GM23338 (cell line): ENCODE measurements around the gene PRR32.

ENCODE experiments used
- CREB1 ChIP-seq: fragments of 250-450 bp; sonication (Bioruptor Pico); IDR thresholded peaks from 2 replicates; pipeline ENCODE4 v1.5.0; 2020; ENCODE audit warnings: low read depth, mild to moderate bottlenecking, moderate library complexity
- EZH2 ChIP-seq: fragments of 200-600 bp; sonication (generic); IDR thresholded peaks from one replicate; pipeline ENCODE4 v1.8.0; 2017; ENCODE audit warnings: antibody characterized with exemption, mild to moderate bottlenecking, low read depth; ENCODE audit not compliant: unreplicated experiment
- EZH2phosphoT487 ChIP-seq: fragments of 200-600 bp; sonication (generic); IDR thresholded peaks from one replicate; pipeline ENCODE4 v1.8.1; 2018; ENCODE audit warnings: antibody characterized with exemption; ENCODE audit not compliant: unreplicated experiment
- JUNB ChIP-seq: IDR thresholded peaks from one replicate; pipeline ENCODE4 v1.6.1; 2016; ENCODE audit warnings: antibody characterized with exemption; ENCODE audit not compliant: unreplicated experiment
- NANOG ChIP-seq: IDR thresholded peaks from 2 replicates; pipeline ENCODE4 v1.6.1; 2016; ENCODE audit warnings: antibody characterized with exemption, borderline replicate concordance
- POLR2AphosphoS5 ChIP-seq: IDR thresholded peaks from 2 replicates; pipeline ENCODE4 v1.6.1; 2016; ENCODE audit warnings: antibody characterized with exemption, low read depth
- ZNF114 ChIP-seq: fragments of 250-450 bp; sonication (Bioruptor Pico); IDR thresholded peaks from 2 replicates; pipeline ENCODE4 v1.5.0; 2020; ENCODE audit warnings: mild to moderate bottlenecking, moderate library complexity
- TF ChIP-seq, protein P1 (sequence below), 2 experiments: fragments of 200-600 bp in 1 of 2; sonication (generic) in 1 of 2; conservative IDR thresholded peaks; 2 replicates each; pipeline versions ENCODE4 v1.5.1 to v1.6.1; 2016 to 2017; ENCODE audit warnings: antibody characterized with exemption in 2 of 2, low read depth in 2 of 2, mild to moderate bottlenecking in 2 of 2, moderate library complexity in 1 of 2
- TF ChIP-seq, protein P2 (sequence below): IDR thresholded peaks from one replicate; pipeline ENCODE4 v1.6.1; 2018; ENCODE audit warnings: antibody characterized with exemption; ENCODE audit not compliant: unreplicated experiment
- TF ChIP-seq, protein P3 (sequence below): IDR thresholded peaks from 2 replicates; pipeline ENCODE4 v1.6.1; 2016; ENCODE audit warnings: antibody characterized with exemption
- TF ChIP-seq, protein P4 (sequence below): fragments of 250-450 bp; sonication (Bioruptor Pico); IDR thresholded peaks from 2 replicates; pipeline ENCODE4 v1.5.0; 2020; ENCODE audit warnings: mild to moderate bottlenecking, moderate library complexity

DNA sequence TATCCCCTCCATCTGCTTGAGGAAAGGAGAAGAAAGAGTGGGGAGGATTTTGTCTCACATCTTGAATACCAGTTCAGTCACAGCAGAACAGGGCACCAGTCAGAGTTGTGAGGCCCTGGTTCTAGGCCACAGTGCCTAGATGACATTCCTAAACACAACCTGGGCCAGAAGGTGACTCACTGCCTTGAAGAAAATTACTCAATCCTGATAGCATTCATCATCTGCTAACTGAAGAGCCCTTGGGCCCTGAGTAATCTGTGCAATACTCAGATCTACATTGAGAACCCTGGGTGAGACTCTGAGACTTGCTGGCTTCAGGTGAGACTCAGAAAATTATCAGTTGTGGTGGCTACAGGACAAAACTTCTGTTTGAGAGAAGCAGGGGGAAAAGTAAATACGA, 20.5 kb upstream of the PRR32 start:
- TF ChIP-seq, protein P1, sequence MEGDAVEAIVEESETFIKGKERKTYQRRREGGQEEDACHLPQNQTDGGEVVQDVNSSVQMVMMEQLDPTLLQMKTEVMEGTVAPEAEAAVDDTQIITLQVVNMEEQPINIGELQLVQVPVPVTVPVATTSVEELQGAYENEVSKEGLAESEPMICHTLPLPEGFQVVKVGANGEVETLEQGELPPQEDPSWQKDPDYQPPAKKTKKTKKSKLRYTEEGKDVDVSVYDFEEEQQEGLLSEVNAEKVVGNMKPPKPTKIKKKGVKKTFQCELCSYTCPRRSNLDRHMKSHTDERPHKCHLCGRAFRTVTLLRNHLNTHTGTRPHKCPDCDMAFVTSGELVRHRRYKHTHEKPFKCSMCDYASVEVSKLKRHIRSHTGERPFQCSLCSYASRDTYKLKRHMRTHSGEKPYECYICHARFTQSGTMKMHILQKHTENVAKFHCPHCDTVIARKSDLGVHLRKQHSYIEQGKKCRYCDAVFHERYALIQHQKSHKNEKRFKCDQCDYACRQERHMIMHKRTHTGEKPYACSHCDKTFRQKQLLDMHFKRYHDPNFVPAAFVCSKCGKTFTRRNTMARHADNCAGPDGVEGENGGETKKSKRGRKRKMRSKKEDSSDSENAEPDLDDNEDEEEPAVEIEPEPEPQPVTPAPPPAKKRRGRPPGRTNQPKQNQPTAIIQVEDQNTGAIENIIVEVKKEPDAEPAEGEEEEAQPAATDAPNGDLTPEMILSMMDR (conservative IDR thresholded peaks at IDR 0.05; ENCODE audit: low read depth in 2 of 2), result no peak
- TF ChIP-seq EZH2phosphoT487, result no peak
- TF ChIP-seq JUNB, result no peak
- TF ChIP-seq POLR2AphosphoS5, result no peak
- no peak for TF ChIP-seq CREB1 (CRISPR knock-in tag)
- TF ChIP-seq, protein P2, sequence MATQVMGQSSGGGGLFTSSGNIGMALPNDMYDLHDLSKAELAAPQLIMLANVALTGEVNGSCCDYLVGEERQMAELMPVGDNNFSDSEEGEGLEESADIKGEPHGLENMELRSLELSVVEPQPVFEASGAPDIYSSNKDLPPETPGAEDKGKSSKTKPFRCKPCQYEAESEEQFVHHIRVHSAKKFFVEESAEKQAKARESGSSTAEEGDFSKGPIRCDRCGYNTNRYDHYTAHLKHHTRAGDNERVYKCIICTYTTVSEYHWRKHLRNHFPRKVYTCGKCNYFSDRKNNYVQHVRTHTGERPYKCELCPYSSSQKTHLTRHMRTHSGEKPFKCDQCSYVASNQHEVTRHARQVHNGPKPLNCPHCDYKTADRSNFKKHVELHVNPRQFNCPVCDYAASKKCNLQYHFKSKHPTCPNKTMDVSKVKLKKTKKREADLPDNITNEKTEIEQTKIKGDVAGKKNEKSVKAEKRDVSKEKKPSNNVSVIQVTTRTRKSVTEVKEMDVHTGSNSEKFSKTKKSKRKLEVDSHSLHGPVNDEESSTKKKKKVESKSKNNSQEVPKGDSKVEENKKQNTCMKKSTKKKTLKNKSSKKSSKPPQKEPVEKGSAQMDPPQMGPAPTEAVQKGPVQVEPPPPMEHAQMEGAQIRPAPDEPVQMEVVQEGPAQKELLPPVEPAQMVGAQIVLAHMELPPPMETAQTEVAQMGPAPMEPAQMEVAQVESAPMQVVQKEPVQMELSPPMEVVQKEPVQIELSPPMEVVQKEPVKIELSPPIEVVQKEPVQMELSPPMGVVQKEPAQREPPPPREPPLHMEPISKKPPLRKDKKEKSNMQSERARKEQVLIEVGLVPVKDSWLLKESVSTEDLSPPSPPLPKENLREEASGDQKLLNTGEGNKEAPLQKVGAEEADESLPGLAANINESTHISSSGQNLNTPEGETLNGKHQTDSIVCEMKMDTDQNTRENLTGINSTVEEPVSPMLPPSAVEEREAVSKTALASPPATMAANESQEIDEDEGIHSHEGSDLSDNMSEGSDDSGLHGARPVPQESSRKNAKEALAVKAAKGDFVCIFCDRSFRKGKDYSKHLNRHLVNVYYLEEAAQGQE, result no peak
- TF ChIP-seq ZNF114, result no peak
- TF ChIP-seq EZH2, result no peak
- TF ChIP-seq, protein P3, sequence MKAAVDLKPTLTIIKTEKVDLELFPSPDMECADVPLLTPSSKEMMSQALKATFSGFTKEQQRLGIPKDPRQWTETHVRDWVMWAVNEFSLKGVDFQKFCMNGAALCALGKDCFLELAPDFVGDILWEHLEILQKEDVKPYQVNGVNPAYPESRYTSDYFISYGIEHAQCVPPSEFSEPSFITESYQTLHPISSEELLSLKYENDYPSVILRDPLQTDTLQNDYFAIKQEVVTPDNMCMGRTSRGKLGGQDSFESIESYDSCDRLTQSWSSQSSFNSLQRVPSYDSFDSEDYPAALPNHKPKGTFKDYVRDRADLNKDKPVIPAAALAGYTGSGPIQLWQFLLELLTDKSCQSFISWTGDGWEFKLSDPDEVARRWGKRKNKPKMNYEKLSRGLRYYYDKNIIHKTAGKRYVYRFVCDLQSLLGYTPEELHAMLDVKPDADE, result no peak
- TF ChIP-seq NANOG, result no peak
- TF ChIP-seq, protein P4, sequence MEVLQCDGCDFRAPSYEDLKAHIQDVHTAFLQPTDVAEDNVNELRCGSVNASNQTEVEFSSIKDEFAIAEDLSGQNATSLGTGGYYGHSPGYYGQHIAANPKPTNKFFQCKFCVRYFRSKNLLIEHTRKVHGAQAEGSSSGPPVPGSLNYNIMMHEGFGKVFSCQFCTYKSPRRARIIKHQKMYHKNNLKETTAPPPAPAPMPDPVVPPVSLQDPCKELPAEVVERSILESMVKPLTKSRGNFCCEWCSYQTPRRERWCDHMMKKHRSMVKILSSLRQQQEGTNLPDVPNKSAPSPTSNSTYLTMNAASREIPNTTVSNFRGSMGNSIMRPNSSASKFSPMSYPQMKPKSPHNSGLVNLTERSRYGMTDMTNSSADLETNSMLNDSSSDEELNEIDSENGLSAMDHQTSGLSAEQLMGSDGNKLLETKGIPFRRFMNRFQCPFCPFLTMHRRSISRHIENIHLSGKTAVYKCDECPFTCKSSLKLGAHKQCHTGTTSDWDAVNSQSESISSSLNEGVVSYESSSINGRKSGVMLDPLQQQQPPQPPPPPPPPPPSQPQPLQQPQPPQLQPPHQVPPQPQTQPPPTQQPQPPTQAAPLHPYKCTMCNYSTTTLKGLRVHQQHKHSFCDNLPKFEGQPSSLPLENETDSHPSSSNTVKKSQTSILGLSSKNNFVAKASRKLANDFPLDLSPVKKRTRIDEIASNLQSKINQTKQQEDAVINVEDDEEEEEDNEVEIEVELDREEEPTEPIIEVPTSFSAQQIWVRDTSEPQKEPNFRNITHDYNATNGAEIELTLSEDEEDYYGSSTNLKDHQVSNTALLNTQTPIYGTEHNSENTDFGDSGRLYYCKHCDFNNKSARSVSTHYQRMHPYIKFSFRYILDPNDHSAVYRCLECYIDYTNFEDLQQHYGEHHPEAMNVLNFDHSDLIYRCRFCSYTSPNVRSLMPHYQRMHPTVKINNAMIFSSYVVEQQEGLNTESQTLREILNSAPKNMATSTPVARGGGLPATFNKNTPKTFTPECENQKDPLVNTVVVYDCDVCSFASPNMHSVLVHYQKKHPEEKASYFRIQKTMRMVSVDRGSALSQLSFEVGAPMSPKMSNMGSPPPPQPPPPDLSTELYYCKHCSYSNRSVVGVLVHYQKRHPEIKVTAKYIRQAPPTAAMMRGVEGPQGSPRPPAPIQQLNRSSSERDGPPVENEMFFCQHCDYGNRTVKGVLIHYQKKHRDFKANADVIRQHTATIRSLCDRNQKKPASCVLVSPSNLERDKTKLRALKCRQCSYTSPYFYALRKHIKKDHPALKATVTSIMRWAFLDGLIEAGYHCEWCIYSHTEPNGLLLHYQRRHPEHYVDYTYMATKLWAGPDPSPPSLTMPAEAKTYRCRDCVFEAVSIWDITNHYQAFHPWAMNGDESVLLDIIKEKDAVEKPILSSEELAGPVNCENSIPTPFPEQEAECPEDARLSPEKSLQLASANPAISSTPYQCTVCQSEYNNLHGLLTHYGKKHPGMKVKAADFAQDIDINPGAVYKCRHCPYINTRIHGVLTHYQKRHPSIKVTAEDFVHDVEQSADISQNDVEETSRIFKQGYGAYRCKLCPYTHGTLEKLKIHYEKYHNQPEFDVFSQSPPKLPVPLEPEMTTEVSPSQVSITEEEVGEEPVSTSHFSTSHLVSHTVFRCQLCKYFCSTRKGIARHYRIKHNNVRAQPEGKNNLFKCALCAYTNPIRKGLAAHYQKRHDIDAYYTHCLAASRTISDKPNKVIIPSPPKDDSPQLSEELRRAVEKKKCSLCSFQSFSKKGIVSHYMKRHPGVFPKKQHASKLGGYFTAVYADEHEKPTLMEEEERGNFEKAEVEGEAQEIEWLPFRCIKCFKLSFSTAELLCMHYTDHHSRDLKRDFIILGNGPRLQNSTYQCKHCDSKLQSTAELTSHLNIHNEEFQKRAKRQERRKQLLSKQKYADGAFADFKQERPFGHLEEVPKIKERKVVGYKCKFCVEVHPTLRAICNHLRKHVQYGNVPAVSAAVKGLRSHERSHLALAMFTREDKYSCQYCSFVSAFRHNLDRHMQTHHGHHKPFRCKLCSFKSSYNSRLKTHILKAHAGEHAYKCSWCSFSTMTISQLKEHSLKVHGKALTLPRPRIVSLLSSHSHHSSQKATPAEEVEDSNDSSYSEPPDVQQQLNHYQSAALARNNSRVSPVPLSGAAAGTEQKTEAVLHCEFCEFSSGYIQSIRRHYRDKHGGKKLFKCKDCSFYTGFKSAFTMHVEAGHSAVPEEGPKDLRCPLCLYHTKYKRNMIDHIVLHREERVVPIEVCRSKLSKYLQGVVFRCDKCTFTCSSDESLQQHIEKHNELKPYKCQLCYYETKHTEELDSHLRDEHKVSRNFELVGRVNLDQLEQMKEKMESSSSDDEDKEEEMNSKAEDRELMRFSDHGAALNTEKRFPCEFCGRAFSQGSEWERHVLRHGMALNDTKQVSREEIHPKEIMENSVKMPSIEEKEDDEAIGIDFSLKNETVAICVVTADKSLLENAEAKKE (CRISPR knock-in tag), result no peak
